Fibroblast of lung (primary cell): ENCODE measurements around the gene VGF.

Source experiments
- CTCF ChIP-seq, 2 donors: IDR thresholded peaks in 1 of 2; conservative IDR thresholded peaks in 1 of 2; 1 replicate in 1 of 2; 2 replicates in 1 of 2; pipeline ENCODE4 v1.5.1; 2011 to 2012; ENCODE audit warnings: low read length in 2 of 2, control low read depth in 1 of 2, inconsistent platforms in 1 of 2, low read depth in 1 of 2, mild to moderate bottlenecking in 1 of 2
- EZH2 ChIP-seq: IDR thresholded peaks from 2 replicates; pipeline ENCODE4 v1.5.1; 2012; ENCODE audit warnings: low read length, control low read depth, mild to moderate bottlenecking; ENCODE audit errors: missing control alignments

DNA sequence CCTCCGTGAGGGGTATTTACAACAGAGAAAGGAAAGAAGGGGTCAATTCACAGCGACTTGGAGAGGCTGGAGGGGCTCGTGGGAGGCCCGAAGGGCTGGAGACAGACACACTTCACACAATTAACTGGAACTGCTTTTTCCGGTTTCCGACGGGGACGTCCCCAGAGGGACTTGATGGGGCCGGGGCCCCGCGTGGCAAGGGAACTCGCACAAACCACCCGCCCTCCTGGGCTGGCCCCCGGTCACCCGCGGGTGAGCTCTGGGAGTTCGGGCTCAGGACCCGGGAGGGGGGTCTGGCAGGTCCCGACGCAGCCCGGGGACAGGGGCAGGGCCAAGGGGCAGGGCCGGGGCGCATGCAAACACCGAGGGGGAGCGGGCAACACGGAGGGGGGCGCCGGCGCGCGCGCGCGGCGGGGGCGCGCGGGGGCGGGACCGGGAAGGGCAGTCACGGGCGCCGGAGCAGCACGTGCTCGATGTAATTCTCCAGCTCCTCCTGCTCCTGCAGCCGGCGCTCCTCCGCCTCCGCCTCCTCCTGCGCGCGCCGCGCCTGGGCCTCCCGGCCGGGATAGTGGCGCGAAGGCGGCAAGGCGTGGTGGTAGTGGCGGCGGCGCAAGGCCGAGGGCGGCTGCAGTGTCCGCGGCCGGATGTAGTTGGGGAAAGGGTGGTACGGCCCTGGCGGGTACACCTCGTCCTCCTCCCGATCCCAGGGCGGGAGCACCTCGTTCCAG, 2.7 kb downstream of the VGF start:
- TF ChIP-seq EZH2 = no peak
- TF ChIP-seq CTCF (conservative IDR thresholded peaks at IDR 0.05 in 1 of 2, IDR thresholded peaks at IDR 0.05 in 1 of 2; ENCODE audit: low read depth in 1 of 2, low read length in 2 of 2) = no peak
